ENCODE data around the gene TMEM229A. TPM values are rescaled to one million over a fixed set of nuclear protein-coding genes. Genes with fewer than 3 reads are reported as not detected.

The TMEM229A gene
- polyA plus RNA-seq, 1 donor (not counting 4 experiments of a cell fraction or from before 2014, with no cell fraction given): not detected

DNA sequence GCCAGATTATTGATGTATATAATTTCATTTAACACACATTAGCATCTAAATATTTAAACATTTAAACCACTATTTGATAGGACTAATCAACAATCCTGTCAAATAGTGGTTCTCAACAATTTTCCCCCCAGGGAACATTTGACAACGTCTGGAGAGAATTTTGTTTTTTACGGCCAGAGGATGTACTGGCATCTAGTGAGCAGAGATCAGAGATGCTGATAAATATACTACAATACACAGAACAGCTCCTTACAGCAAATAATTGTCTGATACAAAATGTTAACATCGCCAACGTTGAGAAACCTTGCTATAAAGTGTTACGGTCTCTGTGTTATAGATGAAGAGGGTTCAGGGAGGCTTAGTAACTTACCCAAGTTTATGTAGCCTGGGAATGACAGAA is 25.0 kb upstream of the TMEM229A start:
- H3K79me2 ChIP-seq (ENCODE audit: control insufficient read depth, insufficient read depth, low read length): no peaks in the 10 kb centered on the region
- H3K4me3 ChIP-seq (ENCODE audit: control insufficient read depth in 2 of 3, extremely low read depth in 1 of 3, insufficient read depth in 2 of 3, low read depth in 1 of 3, low read length in 3 of 3): no peak overlapping the region
- H3K4me2 ChIP-seq (ENCODE audit: control insufficient read depth, extremely low read depth, insufficient read depth, low read depth, low read length): no peak overlapping the region
- H3K27me3 ChIP-seq (ENCODE audit: control insufficient read depth, extremely low read depth, insufficient read depth, low read length): no peaks in the 10 kb centered on the region
- H3K9me1 ChIP-seq (ENCODE audit: control insufficient read depth, extremely low read depth, insufficient read depth, low read length): no peaks in the 10 kb centered on the region
- H3K36me3 ChIP-seq (ENCODE audit: control insufficient read depth in 2 of 2, extremely low read depth in 1 of 2, insufficient read depth in 2 of 2, low read length in 2 of 2): no peaks in the 10 kb centered on the region
- FAIRE-seq (no peak), DNase-seq (ENCODE audit: low read depth, low spot score) (no peak)
- no peaks in the 10 kb centered on the region for H3K4me1 ChIP-seq (ENCODE audit: control insufficient read depth, extremely low read depth, insufficient read depth, low read length)
- no peak overlapping the region for H3K9ac ChIP-seq (ENCODE audit: control insufficient read depth, extremely low read depth, insufficient read depth, low read length)
- TF ChIP-seq, protein P1, sequence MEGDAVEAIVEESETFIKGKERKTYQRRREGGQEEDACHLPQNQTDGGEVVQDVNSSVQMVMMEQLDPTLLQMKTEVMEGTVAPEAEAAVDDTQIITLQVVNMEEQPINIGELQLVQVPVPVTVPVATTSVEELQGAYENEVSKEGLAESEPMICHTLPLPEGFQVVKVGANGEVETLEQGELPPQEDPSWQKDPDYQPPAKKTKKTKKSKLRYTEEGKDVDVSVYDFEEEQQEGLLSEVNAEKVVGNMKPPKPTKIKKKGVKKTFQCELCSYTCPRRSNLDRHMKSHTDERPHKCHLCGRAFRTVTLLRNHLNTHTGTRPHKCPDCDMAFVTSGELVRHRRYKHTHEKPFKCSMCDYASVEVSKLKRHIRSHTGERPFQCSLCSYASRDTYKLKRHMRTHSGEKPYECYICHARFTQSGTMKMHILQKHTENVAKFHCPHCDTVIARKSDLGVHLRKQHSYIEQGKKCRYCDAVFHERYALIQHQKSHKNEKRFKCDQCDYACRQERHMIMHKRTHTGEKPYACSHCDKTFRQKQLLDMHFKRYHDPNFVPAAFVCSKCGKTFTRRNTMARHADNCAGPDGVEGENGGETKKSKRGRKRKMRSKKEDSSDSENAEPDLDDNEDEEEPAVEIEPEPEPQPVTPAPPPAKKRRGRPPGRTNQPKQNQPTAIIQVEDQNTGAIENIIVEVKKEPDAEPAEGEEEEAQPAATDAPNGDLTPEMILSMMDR (optimal IDR thresholded peaks at IDR 0.05 in 1 of 3, IDR thresholded peaks at IDR 0.05 in 1 of 3, conservative IDR thresholded peaks at IDR 0.05 in 1 of 3; ENCODE audit: extremely low read depth in 1 of 3, insufficient read depth in 2 of 3, low read length in 3 of 3): no peak
- no peak for TF ChIP-seq EZH2 (IDR thresholded peaks at IDR 0.05; ENCODE audit: low read length)
- H2AFZ ChIP-seq (ENCODE audit: control insufficient read depth, low read length): no peak overlapping the region
- H3K9me3 ChIP-seq (ENCODE audit: control insufficient read depth, low read depth, low read length): no peaks in the 10 kb centered on the region
- H4K20me1 ChIP-seq (ENCODE audit: control insufficient read depth, extremely low read depth, insufficient read depth, low read length): no peaks in the 10 kb centered on the region
- no peak overlapping the region for H3K27ac ChIP-seq (ENCODE audit: control insufficient read depth, insufficient read depth, low read length)
- dilution Hi-C loops (cut with MboI; ENCODE audit: extremely low pct_ligation_motif_present, low sequenced_read_pairs): no loop called here

- Histone ChIP-seq H3K79me2 (ENCODE audit: control insufficient read depth, insufficient read depth, low read length) (no peaks in the 10 kb centered on the region), H3K9ac (ENCODE audit: control insufficient read depth, extremely low read depth, insufficient read depth, low read length) (no peak overlapping the region), H3K36me3 (ENCODE audit: control insufficient read depth in 2 of 2, extremely low read depth in 1 of 2, insufficient read depth in 2 of 2, low read length in 2 of 2) (no peaks in the 10 kb centered on the region), H2AFZ (ENCODE audit: control insufficient read depth, low read length) (no peak overlapping the region), H3K4me3 (ENCODE audit: control insufficient read depth in 2 of 3, extremely low read depth in 1 of 3, insufficient read depth in 2 of 3, low read depth in 1 of 3, low read length in 3 of 3) (no peak overlapping the region), H3K27me3 (ENCODE audit: control insufficient read depth, extremely low read depth, insufficient read depth, low read length) (no peaks in the 10 kb centered on the region), H3K9me1 (ENCODE audit: control insufficient read depth, extremely low read depth, insufficient read depth, low read length) (no peaks in the 10 kb centered on the region), H3K4me1 (ENCODE audit: control insufficient read depth, extremely low read depth, insufficient read depth, low read length) (no peaks in the 10 kb centered on the region), H3K27ac (ENCODE audit: control insufficient read depth, insufficient read depth, low read length) (no peak overlapping the region), H3K4me2 (ENCODE audit: control insufficient read depth, extremely low read depth, insufficient read depth, low read depth, low read length) (no peak overlapping the region), H3K9me3 (ENCODE audit: control insufficient read depth, low read depth, low read length) (no peaks in the 10 kb centered on the region), H4K20me1 (ENCODE audit: control insufficient read depth, extremely low read depth, insufficient read depth, low read length) (no peaks in the 10 kb centered on the region)
- FAIRE-seq (no peak), DNase-seq (ENCODE audit: low read depth, low spot score) (no peak)
- dilution Hi-C loops (cut with MboI; ENCODE audit: extremely low pct_ligation_motif_present, low sequenced_read_pairs): no loop called here
- TF ChIP-seq EZH2 (IDR thresholded peaks at IDR 0.05; ENCODE audit: low read length): no peak
- TF ChIP-seq, protein P1 (optimal IDR thresholded peaks at IDR 0.05 in 1 of 3, IDR thresholded peaks at IDR 0.05 in 1 of 3, conservative IDR thresholded peaks at IDR 0.05 in 1 of 3; ENCODE audit: extremely low read depth in 1 of 3, insufficient read depth in 2 of 3, low read length in 3 of 3): no peak
Observed at GRCh38 chr7:124056234-124056633, 23.4 kb upstream of the TMEM229A start.
